HuH-7 (cell line): ENCODE measurements around the gene SLC9B1.
A peak's percentile ranks its signal among the peaks of the same experiment; 100 is the strongest.

Experiments used
- DNase-seq: peaks from one replicate; pipeline ENCODE4 v3.0.0; 2011; ENCODE audit warnings: low spot score

Gene SLC9B1, protein sequence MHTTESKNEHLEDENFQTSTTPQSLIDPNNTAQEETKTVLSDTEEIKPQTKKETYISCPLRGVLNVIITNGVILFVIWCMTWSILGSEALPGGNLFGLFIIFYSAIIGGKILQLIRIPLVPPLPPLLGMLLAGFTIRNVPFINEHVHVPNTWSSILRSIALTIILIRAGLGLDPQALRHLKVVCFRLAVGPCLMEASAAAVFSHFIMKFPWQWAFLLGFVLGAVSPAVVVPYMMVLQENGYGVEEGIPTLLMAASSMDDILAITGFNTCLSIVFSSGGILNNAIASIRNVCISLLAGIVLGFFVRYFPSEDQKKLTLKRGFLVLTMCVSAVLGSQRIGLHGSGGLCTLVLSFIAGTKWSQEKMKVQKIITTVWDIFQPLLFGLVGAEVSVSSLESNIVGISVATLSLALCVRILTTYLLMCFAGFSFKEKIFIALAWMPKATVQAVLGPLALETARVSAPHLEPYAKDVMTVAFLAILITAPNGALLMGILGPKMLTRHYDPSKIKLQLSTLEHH

DNA sequence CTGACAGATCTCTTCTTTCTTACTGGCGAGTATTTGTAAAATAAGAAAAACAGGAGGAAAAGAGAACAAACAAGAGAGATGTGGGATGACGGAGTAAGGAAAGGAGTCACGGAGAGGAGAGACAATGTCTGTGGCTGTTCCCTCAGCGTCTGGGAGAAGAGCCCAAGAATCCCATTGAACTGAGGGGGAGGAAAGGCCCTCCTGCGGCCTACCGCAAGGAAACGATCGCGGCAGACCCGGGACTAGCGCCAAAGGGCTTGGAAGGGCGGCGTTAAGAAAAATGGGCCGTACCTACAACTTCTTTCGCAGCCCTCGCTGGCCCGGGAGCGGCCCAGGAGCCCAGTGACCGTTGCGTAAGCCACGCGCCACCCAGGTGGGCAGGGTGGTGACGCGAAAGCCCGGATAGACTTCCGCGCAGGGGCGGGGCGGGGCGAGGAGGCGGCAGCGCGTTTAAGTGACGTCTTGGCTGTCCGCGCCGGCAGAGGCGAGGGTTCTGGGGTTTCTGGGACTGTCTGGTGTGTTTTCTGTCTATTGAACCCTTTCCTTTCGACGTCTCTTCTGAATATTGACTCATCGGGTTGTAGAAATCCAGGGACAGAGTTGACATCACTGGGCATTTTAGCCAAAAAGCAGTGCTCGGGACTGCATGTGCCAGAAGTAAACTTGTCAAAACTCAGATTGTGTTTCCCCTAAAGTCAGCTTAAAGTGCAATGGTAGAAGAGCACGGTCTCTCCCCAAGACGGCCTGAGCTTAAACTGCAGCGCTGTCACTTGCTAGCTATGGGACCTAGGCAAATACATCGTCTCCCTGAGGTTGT is at the start of gene SLC9B1:
TSS of gene SLC9B1 (minus strand) at position 398 of the 817 bp plus-strand sequence. CDS start 27,994 bp downstream, outside the sequence.
- peak; percentile 63 for DNase-seq

DNA sequence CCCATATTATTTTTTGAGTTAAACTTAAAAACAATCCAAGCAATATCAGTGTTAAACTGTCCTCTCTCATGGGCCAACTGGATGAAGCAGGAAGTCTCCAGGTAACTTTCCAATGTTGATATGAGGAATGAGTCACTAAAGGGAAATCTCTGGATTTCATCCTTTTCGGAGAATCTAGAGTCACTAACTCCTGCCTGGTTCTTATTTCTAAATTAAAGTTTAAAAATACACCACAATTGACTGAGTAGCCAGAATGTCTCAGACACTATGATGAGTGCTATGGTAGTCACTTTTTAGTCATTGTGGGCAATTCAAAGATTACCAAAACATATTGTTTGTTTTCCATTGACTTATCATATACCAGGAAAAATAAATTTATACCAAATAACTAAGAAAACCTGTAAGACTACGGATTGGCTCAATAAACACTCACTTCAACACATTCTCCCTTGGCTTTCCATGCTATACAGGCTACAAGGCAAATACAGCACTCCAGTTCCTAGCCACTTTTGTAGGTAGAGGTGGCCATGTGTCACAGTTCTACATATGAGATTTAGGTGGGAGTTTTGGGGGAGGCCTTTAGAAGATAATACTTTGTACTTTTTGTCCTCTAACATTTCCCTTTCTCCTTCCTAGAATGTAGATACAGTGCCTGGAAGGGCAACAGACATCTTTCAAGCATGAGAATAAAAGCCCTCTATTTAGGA is 48.5 kb upstream of the SLC9B1 start:
- no peak for DNase-seq

DNA sequence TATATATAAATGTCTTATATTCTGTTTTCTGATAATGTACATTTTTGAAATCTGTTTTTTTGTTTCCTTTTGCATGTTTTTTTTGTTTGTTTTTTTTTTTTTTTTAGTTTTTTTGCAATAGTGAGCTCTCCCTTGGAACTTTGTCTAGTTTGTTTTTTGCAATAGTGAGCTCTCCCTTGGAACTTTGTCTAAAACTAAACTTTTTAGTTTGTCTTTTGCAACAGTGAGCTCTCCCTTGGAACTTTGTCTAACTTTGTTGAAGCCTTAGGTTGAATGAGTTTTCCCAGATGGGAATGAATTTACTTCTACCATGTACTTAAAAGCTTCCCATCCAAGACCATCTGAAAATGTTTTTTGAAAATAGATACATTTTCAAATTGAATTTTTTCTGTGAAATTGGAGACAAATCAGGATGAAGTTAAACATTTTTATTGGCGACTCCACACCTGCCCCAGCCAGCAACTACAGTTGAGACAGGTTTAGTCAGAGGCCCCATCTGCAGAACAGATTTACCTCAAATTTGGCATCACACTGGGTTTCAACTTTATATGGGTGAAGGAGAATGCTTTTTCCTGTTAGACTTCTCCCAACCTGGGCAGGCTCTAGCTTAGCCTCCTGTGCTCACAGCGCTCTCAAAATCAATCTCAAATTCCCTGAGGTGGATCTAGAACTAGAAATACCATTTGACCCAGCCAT is 41.1 kb upstream of the SLC9B1 start:
- DNase-seq: no peak

DNA sequence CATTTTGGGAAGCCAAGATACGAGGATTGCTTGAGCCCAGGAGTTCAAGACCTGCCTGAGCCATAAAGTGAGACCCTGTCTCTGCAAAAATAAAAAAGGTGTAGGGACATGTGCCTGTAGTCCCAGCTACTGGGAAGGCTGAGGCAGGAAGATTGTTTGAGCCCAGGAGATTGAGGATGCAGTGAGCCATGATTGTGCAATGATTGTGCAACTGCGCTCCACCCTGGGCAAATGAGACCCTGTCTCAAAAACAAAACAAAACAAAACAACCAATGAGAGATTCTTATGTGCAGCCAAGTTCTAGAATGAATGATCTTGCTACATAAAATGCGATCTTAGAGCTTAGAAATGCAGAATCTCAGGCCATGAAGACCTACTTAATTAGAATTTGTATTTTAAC is 34.5 kb upstream of the SLC9B1 start:
- DNase-seq: no peak

DNA sequence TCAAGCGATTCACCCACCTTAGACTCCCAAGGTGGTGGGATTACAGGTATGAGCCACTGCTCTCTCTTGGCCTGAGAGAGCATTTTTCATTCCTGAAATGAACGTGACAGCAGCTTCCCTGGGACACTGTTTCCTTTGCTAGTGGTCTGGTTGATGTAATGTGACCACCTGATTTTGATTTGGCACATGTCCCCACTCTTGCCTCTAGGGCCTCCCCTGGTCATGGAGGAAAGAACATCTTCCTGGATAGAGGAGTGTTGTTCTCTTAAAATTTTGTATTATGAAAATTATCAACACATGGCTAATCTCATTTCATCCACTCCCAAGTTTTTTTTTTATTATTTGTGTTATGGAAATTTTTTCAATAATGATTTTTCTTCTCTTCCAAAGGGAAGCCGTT is 33.3 kb upstream of the SLC9B1 start:
- no peak for DNase-seq

DNA sequence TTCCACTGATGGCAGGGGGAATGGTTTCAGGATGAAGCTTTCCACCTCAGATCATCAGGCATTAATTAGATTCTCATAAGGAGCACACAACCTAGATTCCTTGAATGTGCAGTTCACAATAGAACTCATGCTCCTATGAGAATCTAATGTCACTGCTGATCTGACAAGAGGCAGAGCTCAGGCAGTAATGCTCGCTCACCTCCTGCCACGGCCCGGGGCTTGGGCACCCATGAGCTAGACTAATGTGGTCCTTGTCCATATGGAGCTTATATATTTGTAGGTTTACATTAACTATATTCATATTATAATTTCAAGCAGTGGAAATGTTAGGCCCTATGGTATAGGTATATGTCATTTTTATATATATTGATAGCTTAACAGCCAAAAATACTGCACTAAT is 32.6 kb upstream of the SLC9B1 start:
- no peak for DNase-seq

DNA sequence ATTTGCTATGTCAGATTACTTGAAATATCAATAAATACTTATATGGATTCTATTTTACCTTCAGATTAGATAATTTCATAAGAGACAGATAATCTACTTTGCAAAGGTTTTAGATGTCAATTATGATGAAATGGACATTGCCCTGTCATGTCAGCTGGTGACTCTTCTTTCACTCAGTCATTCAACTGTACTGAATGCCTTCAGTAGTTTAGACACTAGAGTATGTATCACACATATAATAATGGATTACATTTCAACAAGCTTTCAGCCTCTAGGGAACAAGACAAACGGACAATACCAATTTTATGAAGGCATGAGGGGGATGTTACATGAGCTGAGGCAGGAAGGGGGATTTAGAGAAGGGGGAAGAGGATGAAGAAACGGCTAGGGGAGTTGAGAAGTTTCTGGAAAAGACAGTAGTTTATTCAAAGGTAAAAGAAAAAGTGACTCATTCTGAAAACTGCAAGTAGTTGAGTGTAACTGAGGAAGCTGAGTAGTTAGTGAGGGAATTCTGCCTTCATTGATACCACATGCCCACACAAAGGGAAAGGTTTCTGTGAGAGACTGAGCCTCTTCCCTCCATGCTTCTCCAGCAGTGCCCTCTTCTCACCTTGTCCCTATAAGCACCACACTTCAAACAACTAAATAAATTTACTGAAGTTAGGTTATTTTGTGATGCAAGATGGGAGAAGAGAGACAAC is 31.4 kb upstream of the SLC9B1 start:
- DNase-seq: no peak

DNA sequence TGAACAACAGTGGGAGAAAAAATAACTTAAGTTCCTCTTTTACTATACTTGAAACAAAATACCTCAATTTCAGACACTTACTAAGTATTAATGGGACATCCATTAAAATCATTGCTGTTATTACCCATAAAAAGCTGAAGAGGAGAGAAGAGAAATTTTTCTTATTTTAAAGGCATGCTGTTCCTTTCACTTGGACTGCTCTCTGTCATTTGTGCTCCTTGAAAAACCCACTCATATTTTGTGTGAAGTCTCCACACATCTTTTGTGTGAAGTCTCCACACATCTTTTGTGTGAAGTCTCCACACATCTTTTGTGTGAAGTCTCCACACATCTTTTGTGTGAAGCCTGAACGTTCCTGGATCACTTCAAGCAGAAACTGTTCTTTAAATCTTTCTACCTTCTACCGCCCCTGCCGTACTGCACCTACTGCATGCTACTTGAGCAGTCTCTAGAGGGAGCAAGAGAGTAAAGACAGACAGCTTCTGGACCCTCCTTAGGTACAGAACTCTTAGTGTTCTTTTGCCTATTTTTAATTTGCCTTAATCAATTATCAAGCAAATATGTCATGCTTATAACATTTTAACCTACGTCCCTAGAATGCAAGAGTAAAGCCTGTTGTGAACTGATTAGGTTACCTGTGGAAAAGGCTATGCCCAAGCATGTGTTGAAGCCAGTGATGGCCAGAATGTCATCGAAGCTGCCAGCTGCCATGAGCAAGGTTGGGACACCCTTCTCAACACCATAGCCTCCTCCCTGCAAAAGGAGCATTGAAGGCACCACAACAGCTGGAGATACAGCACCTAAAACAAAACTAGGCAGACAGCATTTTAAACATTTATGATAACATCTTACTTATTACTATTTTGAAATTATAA is 27.1 kb upstream of the SLC9B1 start:
- DNase-seq: peak; percentile 23

DNA sequence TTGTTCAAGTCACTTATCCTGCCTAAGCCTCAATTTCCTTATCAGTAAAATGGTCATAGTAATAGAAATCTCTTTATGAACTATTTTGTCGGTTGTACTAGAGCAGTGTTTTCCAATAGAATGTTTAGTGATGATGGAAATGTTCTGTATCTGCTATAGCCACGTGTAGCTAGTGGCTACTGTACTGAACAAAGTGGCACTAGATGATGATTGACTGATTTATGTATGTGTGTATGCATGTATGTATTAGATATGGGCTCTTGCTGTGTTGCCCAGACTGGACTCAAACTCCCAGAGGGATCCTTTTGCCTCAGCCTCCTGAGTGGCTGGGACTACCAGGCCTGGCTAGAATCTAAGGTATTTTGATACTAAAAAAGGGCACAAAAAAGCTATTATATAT is 24.7 kb upstream of the SLC9B1 start:
- DNase-seq: no peak

DNA sequence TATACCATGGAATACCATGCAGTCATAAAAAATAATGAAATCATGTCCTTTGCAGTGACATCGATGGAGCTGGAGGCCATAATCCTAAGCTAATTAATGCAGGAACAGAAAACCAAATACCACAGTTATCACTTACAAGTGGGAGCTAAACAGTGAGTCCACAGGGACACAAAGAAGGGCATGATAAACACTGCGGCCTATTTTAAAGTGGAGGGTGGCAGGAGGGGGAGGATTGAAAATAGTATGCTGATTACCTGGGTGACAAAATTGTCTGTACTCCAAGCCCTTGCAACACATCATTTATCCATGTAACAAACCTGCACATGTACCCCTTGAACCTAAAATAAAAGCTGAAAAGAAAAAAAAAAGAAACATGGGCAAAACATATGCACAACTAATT is 16.7 kb upstream of the SLC9B1 start:
- no peak for DNase-seq

DNA sequence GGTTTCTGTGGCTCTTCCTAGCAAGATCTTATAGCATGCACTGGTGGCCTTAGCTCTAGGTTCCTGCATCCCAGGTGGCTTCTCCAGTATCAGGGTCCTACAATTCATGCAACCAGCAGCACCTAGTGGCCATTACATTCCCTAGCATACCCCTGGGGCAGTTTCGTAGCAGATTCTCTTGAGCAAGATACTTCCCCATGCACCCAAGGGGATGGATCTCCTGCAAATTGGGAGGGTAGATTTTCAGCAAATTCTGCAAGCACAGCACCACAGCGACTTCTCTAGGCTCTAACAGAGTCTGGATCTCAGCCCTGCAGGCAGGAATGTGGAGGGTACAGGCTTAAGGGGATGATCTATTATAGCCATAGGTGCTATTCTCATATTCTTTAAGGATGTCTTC is 13.1 kb upstream of the SLC9B1 start:
- DNase-seq: peak; percentile 29

DNA sequence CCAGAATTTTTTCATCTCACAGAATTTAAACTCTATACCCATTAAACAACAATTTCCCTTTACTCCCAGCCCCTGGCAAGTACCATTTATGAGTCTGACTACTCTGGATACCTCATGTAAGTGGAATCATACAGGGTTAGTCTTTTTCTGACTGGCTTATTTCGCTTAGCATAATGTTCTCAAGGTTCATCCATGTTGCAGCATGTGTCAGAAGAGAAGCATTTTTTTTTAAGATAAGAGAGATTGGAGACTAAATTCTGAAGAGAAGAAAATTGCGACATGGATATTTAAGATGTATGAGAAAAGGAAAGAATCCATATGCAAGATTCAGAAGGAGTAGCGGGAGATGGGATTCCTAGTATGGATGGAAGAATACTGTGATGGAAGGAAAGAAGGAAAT is 11.3 kb upstream of the SLC9B1 start:
- no peak for DNase-seq

DNA sequence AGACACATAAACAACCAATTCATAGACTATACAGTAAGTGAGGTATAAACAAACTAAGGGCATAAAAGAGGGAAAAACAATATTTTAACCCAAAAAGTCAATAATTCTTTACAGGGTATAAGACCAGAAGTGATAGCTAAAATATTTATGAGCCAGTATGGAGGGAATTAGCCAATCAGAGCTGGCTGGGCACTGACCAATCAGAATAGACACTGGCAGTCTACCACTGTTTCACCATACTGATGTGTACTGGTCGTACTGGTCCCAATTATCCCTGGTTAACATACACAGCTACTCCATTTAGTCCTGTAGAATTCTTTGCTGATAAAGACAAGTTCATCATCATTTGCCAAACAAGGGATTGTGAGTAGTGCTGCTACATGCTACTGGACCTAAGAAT is 9.8 kb upstream of the SLC9B1 start:
- DNase-seq: no peak

DNA sequence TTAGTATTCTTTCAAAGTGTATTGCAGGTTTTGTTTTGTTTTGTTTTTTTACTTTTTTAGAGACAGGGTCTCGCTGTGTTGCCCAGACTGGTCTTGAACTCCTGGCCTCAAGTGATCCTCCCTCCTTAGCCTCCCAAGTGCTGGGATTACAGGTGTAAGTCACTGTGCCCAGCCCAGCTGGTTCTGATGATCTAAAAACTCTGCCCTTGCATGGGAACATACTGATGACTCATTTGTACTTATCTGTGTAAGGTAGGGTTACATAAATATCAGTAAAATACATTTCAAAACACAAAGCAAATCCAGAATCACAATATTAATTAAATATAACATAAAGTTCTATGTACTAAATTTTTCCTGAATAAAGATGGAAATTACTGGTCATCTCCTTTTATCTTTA is 7.4 kb upstream of the SLC9B1 start:
- no peak for DNase-seq

DNA sequence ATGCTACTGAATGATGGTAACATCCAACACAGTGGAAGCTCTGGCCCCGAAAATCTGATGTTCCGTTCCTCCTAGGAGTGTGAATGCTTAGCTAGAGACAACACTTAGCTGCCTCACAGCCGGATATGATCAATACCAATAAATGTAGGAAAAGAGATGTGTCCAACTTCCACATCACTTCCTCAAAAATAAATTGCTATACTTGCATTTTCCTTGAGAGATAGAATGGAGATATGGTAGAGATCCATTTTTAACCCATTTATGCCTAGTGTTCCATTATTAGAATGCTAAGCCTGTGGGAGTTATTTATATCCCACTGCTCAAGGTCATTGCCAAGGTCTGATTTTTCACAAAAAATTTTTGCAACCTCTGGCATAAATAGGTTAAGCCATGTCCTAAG is 5.5 kb upstream of the SLC9B1 start:
- no peak for DNase-seq

DNA sequence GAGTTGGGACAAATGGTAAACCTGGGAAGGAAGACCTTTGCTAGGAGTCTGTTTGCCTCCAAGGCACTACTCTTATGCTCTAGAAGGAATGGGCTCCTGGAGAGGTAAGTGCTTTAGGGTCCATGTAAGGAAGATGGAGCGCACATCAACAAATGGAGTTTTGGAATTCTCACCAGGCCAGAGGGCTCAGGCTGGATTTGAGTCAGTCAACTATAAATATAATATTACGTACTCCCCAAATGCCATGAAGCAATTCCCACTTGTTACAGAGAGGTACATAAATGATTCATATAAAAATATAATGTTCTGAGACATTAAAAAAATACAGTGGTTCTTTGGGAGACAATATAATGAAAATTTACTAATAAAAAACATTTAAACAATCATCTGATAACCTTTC is 1.6 kb upstream of the SLC9B1 start:
- no peak for DNase-seq

DNA sequence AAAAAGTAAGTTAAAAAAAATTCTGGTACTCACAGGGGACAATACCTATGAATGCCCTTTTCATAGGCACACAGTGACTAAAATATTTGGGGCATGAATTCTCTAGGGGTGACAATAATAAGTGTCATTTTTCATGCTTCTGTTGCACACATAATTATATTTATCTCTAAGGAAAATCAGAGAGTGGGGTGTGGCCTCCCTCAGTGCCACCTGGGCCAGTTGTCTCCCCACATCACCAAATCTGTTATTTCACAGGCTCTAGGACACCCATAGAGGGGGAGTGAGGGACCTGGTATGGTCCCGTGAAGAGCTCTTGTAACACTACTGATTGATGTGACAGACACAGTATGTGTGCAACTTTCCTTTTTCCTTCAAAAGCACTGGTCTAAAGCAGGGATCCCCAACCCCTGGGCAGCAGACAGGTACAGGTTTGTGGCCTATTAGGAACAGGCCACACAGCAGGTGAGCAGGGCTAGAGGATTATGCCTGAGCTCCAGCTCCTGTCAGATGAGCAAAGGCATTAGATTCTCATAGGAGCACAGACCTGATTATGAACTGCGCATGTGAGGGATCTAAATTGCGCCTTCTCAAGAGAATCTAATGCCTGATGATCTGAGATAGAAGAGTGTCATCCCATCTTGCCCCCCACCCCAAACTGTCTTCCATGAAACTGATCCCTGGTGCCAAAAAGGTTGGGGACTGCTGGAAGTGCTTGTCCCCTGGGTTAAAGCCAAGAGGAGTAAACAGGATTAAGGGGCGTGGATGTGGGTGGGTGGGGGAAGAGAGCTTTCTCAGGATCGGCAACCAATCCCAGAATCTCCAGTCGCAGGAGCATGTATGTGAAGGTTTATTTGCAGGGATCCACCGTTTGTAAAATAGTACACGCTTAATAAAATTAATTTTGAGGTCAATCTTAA is 856 bp downstream of the SLC9B1 start:
- DNase-seq: peak; percentile 9

DNA sequence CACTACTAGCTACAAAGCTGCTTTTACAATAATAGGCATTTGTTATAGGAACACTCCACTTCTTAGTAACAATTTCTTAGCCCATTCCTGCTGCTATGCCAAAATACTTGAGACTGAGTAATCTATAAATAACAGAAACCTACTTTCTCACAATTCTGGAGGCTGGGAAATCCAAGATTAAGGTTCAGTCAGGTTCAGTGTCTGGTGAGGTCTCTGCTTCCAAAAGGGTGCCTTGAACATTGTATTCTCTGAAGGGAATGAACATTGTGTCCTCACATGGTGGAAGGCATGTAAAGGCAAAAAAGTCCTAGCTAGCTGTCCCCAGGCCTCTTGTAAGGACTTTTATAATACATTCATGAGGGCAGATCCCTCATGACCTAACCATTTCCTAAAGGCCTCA is 7.0 kb downstream of the SLC9B1 start:
- DNase-seq: no peak

DNA sequence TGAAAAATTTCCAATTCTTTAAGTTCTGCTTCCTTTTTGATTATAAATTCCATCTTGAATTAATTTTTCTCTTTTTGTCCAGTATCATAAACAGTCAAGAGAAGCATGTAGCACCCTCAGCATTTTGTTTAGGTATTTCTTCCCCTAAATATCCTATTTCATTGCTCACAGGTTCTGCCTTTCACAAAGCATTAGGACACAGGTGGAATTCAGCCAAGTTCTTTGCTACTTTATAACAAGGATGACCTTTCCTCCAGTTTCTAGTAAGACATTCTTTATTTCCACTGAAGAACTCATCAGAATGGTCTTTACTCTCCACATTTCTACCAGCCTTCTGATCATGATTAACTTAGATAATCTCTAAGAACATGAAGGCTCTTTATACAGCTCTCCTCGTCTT is 7.4 kb downstream of the SLC9B1 start:
- DNase-seq: no peak
